Thoracic aorta (tissue), 2 donors: ENCODE measurements around the gene EXPH5. TPM values are rescaled to one million over a fixed set of nuclear protein-coding genes. Genes with fewer than 3 reads are reported as not detected.

Experiments used
- ATAC-seq: fragments of 150-250 bp; one replicate; pipeline ENCODE4 v1.8.0; 2017; ENCODE audit warnings: low read depth; ENCODE audit not compliant: insufficient number of reproducible peaks, low FRiP score
- DNase-seq: peaks from one replicate; pipeline ENCODE4 v3.0.0-alpha.2; 2020; ENCODE audit warnings: low spot score
- H3K27ac ChIP-seq, 2 donors: fragments of 200-600 bp; sonication (generic); 1 replicate in 1 of 2; 2 replicates in 1 of 2; pipeline ENCODE4 v1.5.1; 2016; ENCODE audit warnings: mild to moderate bottlenecking in 2 of 2, moderate library complexity in 2 of 2
- H3K27me3 ChIP-seq: fragments of 200-600 bp; sonication (generic); replicated peaks from 2 replicates; pipeline ENCODE4 v1.6.0; 2016; ENCODE audit warnings: mild to moderate bottlenecking; ENCODE audit not compliant: insufficient read depth
- H3K36me3 ChIP-seq: fragments of 200-600 bp; sonication (generic); one replicate; pipeline ENCODE4 v1.5.1; 2016
- H3K4me1 ChIP-seq, 2 donors: fragments of 200-600 bp; sonication (generic); 1 replicate in 1 of 2; 2 replicates in 1 of 2; pipeline versions ENCODE4 v1.5.1 to v1.6.0; 2016; ENCODE audit warnings: low read depth in 2 of 2, mild to moderate bottlenecking in 1 of 2; ENCODE audit not compliant: control insufficient read depth in 1 of 2
- H3K4me3 ChIP-seq: fragments of 200-600 bp; sonication (generic); 2 replicates; pipeline ENCODE4 v1.5.1; 2016; ENCODE audit warnings: mild to moderate bottlenecking
- H3K9me3 ChIP-seq: fragments of 200-600 bp; sonication (generic); 2 replicates; pipeline ENCODE4 v1.5.1; 2016
- total RNA-seq, 2 donors: library from RNA; depleted of rRNA; stranded (reverse); fragments of >200 nt; gene quantifications; one replicate each; pipeline versions ENCODE4 v1.1.0 to v1.2.3, GENCODE V29; 2016
- TF ChIP-seq, protein P1 (sequence below): fragments of 200-600 bp; sonication (generic); IDR thresholded peaks from one replicate; pipeline ENCODE4 v1.5.1; 2019; ENCODE audit warnings: antibody characterized with exemption

Gene EXPH5
- total RNA-seq, 2 donors from 2014 or later: 1.9 to 3.2 TPM

DNA sequence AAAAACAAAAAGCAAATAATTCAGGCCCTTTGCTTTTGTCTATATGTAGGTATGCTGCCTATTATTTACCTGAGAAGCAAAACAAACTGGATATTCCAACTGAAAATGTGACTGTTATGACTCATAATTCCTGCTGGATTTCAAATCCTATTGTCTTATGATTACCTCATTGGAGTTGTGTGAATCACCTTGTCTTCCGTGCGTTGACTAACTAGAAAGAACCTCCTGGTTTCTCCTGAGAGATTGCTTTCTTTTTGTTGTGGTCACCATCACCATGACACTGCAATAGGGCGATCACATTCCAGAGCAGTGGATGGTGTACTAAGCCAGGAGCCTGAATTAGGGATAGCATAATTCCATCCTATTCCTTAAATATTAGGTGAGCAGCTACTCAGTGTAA is 23.0 kb upstream of the EXPH5 start:
- H3K27me3 ChIP-seq: no peaks in the 10 kb centered on the region
- TF ChIP-seq, protein P1, sequence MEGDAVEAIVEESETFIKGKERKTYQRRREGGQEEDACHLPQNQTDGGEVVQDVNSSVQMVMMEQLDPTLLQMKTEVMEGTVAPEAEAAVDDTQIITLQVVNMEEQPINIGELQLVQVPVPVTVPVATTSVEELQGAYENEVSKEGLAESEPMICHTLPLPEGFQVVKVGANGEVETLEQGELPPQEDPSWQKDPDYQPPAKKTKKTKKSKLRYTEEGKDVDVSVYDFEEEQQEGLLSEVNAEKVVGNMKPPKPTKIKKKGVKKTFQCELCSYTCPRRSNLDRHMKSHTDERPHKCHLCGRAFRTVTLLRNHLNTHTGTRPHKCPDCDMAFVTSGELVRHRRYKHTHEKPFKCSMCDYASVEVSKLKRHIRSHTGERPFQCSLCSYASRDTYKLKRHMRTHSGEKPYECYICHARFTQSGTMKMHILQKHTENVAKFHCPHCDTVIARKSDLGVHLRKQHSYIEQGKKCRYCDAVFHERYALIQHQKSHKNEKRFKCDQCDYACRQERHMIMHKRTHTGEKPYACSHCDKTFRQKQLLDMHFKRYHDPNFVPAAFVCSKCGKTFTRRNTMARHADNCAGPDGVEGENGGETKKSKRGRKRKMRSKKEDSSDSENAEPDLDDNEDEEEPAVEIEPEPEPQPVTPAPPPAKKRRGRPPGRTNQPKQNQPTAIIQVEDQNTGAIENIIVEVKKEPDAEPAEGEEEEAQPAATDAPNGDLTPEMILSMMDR: no peak
- H3K4me3 ChIP-seq: no peak overlapping the region
- H3K9me3 ChIP-seq: no peaks in the 10 kb centered on the region
- H3K36me3 ChIP-seq: no peaks in the 10 kb centered on the region
- ATAC-seq (no peak), DNase-seq (no peak)
- no peak overlapping the region for H3K27ac ChIP-seq
- H3K4me1 ChIP-seq: no peaks in the 10 kb centered on the region

DNA sequence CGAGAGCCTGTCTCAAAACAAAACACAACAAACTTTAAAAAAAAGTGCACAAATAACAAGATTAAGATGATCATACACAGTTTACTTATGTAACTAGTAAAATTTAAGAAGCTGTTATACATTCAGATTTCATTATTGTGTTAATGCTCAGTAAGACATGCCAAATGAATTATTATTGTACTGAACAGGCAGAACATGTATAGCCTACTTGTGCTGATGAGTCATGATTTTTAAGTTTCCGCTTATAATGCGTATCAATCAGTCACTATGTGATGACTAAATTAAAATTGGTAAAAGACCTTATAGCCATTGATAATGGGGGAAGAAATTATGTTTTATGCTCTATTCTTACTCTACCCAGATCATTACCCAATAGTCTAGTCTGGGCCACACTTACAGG is 20.5 kb upstream of the EXPH5 start:
- TF ChIP-seq, protein P1: no peak
- H3K27me3 ChIP-seq: no peaks in the 10 kb centered on the region
- H3K9me3 ChIP-seq: no peaks in the 10 kb centered on the region
- no peak overlapping the region for H3K27ac ChIP-seq
- ATAC-seq (no peak), DNase-seq (no peak)
- H3K36me3 ChIP-seq: no peaks in the 10 kb centered on the region
- H3K4me1 ChIP-seq: no peaks in the 10 kb centered on the region
- H3K4me3 ChIP-seq: no peak overlapping the region

DNA sequence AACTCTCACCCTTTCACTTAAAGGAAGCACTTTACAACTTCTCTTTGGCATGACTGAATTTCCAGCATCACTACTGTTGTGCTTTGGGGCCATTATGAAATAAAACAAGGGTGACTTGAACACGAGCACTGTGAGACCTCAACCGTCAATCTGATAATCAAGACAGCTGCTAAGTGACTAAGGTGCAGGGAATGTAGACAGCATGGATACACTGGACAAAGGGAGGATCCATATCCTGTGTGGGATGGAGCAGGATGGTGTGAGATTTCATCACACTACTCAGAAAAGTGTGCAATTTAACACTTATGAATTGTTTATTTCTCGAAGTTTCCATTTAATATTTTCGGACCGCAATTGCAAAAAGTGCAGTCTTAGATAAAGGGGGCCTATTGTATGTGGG is 16.1 kb upstream of the EXPH5 start:
- ATAC-seq (no peak), DNase-seq (no peak)
- TF ChIP-seq, protein P1: no peak
- Histone ChIP-seq H3K9me3 (no peaks in the 10 kb centered on the region), H3K36me3 (no peaks in the 10 kb centered on the region), H3K27ac (no peak overlapping the region), H3K4me1 (no peaks in the 10 kb centered on the region), H3K27me3 (no peaks in the 10 kb centered on the region), H3K4me3 (no peak overlapping the region)

DNA sequence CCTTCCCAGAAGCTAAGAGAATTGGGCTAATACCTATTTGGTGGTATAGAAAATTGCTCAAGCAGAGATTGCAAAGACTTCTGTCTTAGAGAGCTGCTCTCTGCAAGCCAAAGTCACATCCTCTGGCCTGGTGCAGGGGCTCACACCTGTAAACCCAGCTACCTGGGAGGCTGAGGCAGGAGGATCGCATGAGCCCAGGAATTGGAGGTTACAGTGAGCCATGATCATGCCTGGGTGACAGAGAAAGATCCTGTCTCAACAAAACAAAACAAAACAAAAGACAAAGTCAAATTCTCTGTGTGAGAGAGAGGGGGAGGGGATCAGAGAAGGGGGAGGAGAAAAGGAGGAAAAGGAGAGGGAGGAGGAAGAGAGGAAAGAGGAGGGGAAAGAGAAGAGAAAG is 15.0 kb upstream of the EXPH5 start:
- H3K36me3 ChIP-seq: no peaks in the 10 kb centered on the region
- no peaks in the 10 kb centered on the region for H3K4me1 ChIP-seq
- H3K4me3 ChIP-seq: no peak overlapping the region
- H3K27me3 ChIP-seq: no peaks in the 10 kb centered on the region
- DNase-seq (no peak), ATAC-seq (no peak)
- no peak overlapping the region for H3K27ac ChIP-seq
- H3K9me3 ChIP-seq: no peaks in the 10 kb centered on the region
- TF ChIP-seq, protein P1: no peak

DNA sequence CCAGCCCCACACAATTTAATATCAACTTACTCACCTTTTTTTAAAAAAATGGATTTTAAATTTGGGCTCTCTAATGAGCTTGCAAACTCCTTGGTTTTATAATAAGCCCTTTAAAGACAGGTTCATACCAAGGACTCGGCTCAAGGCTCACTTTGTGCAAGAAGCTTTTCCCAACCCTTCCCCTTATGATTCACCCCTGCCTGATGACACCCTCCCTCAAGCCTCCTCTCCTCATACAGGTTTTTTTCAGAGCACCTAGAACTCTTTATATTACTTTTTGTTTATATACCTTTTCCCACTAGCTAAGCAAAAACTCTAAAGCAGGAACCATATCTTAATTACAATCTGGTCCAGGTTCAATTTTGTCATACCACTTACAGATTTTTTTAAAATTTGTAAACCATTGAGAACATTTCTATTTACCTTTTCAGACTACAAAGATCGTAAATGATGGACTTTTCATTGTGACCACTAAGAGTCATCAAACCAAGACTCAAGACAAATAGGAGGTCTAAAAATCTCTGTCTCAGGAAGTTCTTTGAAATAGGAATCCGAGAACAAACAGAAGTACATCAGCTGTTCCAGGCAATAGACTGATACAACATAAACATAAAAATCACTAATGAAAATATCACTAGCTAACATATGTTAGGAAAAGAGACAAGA is 13.1 kb upstream of the EXPH5 start:
- H3K27me3 ChIP-seq: no peaks in the 10 kb centered on the region
- ATAC-seq: no peak
- no peak overlapping the region for H3K27ac ChIP-seq
- no peaks in the 10 kb centered on the region for H3K9me3 ChIP-seq
- H3K4me1 ChIP-seq: no peaks in the 10 kb centered on the region
- H3K36me3 ChIP-seq: no peaks in the 10 kb centered on the region
- TF ChIP-seq, protein P1: no peak
- DNase-seq: no peak
- H3K4me3 ChIP-seq: no peak overlapping the region
